GM23338 (cell line): ENCODE results near the gene IRF2BP2. TPM values are rescaled to one million over a fixed set of nuclear protein-coding genes. Genes with fewer than 3 reads are reported as not detected.

Experiments
- ATAC-seq: fragments of 200-7000 bp; cut with Tn5 transposase; 3 replicates; pipeline ENCODE4 v1.9.1; 2020
- DNase-seq: peaks from one replicate; pipeline ENCODE4 v3.0.0-alpha.2; 2015; ENCODE audit warnings: low spot score
- H2AFZ ChIP-seq: fragments of 200-600 bp; sonication (generic); 2 replicates; pipeline ENCODE4 v1.8.0; 2016; ENCODE audit warnings: antibody characterized with exemption, mild to moderate bottlenecking, moderate library complexity
- H3F3A ChIP-seq: fragments of 200-600 bp; sonication (generic); replicated peaks from 2 replicates; pipeline ENCODE4 v1.8.0; 2017; ENCODE audit warnings: antibody characterized with exemption, mixed run types, low read depth
- H3K27ac ChIP-seq: fragments of 200-600 bp; sonication (generic); 2 replicates; pipeline ENCODE4 v1.6.1; 2016; ENCODE audit warnings: low read depth
- H3K27me3 ChIP-seq: fragments of 200-600 bp; sonication (generic); 2 replicates; pipeline ENCODE4 v1.8.0; 2016; ENCODE audit warnings: mild to moderate bottlenecking, mixed run types, moderate library complexity; ENCODE audit not compliant: insufficient read depth
- H3K36me3 ChIP-seq: fragments of 200-600 bp; sonication (generic); 2 replicates; pipeline ENCODE4 v1.8.0; 2016; ENCODE audit warnings: mild to moderate bottlenecking; ENCODE audit not compliant: insufficient read depth
- H3K4me1 ChIP-seq: fragments of 200-600 bp; sonication (generic); 2 replicates; pipeline ENCODE4 v1.8.0; 2016; ENCODE audit warnings: mild to moderate bottlenecking, moderate library complexity; ENCODE audit not compliant: insufficient read depth
- H3K4me2 ChIP-seq: fragments of 200-600 bp; sonication (generic); 2 replicates; pipeline ENCODE4 v1.7.1; 2017; ENCODE audit warnings: mixed run types
- H3K4me3 ChIP-seq: fragments of 200-600 bp; sonication (generic); 2 replicates; pipeline ENCODE4 v1.6.1; 2016; ENCODE audit warnings: mixed run types
- H3K79me2 ChIP-seq: fragments of 200-600 bp; sonication (generic); replicated peaks from 2 replicates; pipeline ENCODE4 v1.8.0; 2017; ENCODE audit warnings: mild to moderate bottlenecking; ENCODE audit not compliant: insufficient read depth
- H3K9me2 ChIP-seq: fragments of 200-600 bp; sonication (generic); 2 replicates; pipeline ENCODE4 v1.8.0; 2017; ENCODE audit not compliant: insufficient read depth
- H4K20me1 ChIP-seq: fragments of 200-600 bp; sonication (generic); replicated peaks from 2 replicates; pipeline ENCODE4 v1.8.0; 2017; ENCODE audit warnings: mild to moderate bottlenecking; ENCODE audit not compliant: insufficient read depth
- H3K27ac Mint-ChIP-seq: 2 replicates; pipeline ENCODE4 v1.8.0; 2020; ENCODE audit warnings: inconsistent platforms, mild to moderate bottlenecking, moderate library complexity, mixed read lengths
- H3K27me3 Mint-ChIP-seq: 3 replicates; pipeline ENCODE4 v1.8.0; 2022; ENCODE audit warnings: low read depth, mild to moderate bottlenecking, moderate library complexity, mixed read lengths, inconsistent platforms; ENCODE audit not compliant: insufficient read depth, poor library complexity
- H3K36me3 Mint-ChIP-seq: 3 replicates; pipeline ENCODE4 v1.8.0; 2021; ENCODE audit warnings: low read depth, mild to moderate bottlenecking, inconsistent platforms, moderate library complexity, mixed read lengths
- H3K4me1 Mint-ChIP-seq: 3 replicates; pipeline ENCODE4 v1.8.0; 2020; ENCODE audit warnings: mild to moderate bottlenecking, inconsistent platforms, mixed read lengths
- H3K4me3 Mint-ChIP-seq: 3 replicates; pipeline ENCODE4 v1.8.0; 2021; ENCODE audit warnings: moderate library complexity, mild to moderate bottlenecking, inconsistent platforms, mixed read lengths
- H3K9me3 Mint-ChIP-seq: 3 replicates; pipeline ENCODE4 v1.8.0; 2020; ENCODE audit warnings: moderate library complexity, mild to moderate bottlenecking, inconsistent platforms, mixed read lengths
- EZH2phosphoT487 ChIP-seq: fragments of 200-600 bp; sonication (generic); IDR thresholded peaks from one replicate; pipeline ENCODE4 v1.8.1; 2018; ENCODE audit warnings: antibody characterized with exemption; ENCODE audit not compliant: unreplicated experiment
- JUNB ChIP-seq: IDR thresholded peaks from one replicate; pipeline ENCODE4 v1.6.1; 2016; ENCODE audit warnings: antibody characterized with exemption; ENCODE audit not compliant: unreplicated experiment
- POLR2AphosphoS5 ChIP-seq: IDR thresholded peaks from 2 replicates; pipeline ENCODE4 v1.6.1; 2016; ENCODE audit warnings: antibody characterized with exemption, low read depth
- STAT1 ChIP-seq: IDR thresholded peaks from one replicate; pipeline ENCODE4 v1.6.1; 2016; ENCODE audit warnings: antibody characterized with exemption; ENCODE audit not compliant: unreplicated experiment
- ZNF114 ChIP-seq: fragments of 250-450 bp; sonication (Bioruptor Pico); IDR thresholded peaks from 2 replicates; pipeline ENCODE4 v1.5.0; 2020; ENCODE audit warnings: mild to moderate bottlenecking, moderate library complexity
- ZNF462 ChIP-seq: fragments of 250-450 bp; sonication (Bioruptor Pico); IDR thresholded peaks from 2 replicates; pipeline ENCODE4 v1.5.0; 2020; ENCODE audit warnings: mild to moderate bottlenecking, moderate library complexity
- polyA plus RNA-seq: library from polyadenylated mRNA; unstranded; fragments of >200 nt; fragmentation: Nextera tagmentation; extraction: Ambion mirVana; gene quantifications from 2 replicates; pipeline ENCODE4 v1.2.1, GENCODE V29; 2016
- total RNA-seq: library from RNA; depleted of rRNA; stranded (reverse); fragments of >200 nt; shearing (Covaris generic); gene quantifications from 2 replicates; pipeline ENCODE4 v1.2.3, GENCODE V29; 2014

The IRF2BP2 gene
- total and polyA plus RNA-seq, 2 experiments from 2014 or later: 19.4 to 62.4 TPM

GRCh38 chr1:234603221-234604204, 6.5 kb downstream of the IRF2BP2 start:
- Histone ChIP-seq H3F3A (no peaks in the 10 kb centered on the region), H3K36me3 (peaks cover 8% of the 10 kb centered on the region; the same call in 1 of the 2 replicates), H4K20me1 (peaks cover 23% of the 10 kb centered on the region), H3K9me2 (no peaks in the 10 kb centered on the region), H3K4me3 (peak overlapping the region; percentile 72), H3K4me2 (peak overlapping the region; percentile 73), H3K27ac (peak overlapping the region; percentile 48; the same call in 1 of the 2 replicates), H2AFZ (no peak overlapping the region), H3K79me2 (peaks cover 67% of the 10 kb centered on the region), H3K4me1 (peaks cover 84% of the 10 kb centered on the region), H3K27me3 (no peaks in the 10 kb centered on the region)
- TF ChIP-seq EZH2phosphoT487 (no peak), ZNF114 (CRISPR knock-in tag) (no peak), JUNB (no peak), STAT1 (no peak), POLR2AphosphoS5 (no peak), ZNF462 (CRISPR knock-in tag) (no peak)
- Mint-ChIP-seq H3K36me3 (peaks cover 43% of the 10 kb centered on the region), H3K4me3 (peak overlapping the region; percentile 91), H3K4me1 (peaks cover 74% of the 10 kb centered on the region), H3K27ac (peak overlapping the region; percentile 81), H3K27me3 (peaks cover 7% of the 10 kb centered on the region), H3K9me3 (peaks cover 4% of the 10 kb centered on the region; the same call in 1 of the 3 replicates)
- no peak for DNase-seq
- ATAC-seq: no peak
